G401 (cell line): ENCODE measurements around the gene TRIM26. TPM values are rescaled to one million over a fixed set of nuclear protein-coding genes. Genes with fewer than 3 reads are reported as not detected.
A peak's percentile ranks its signal among the peaks of the same experiment; 100 is the strongest.

Experiments used
- DNase-seq: peaks from one replicate; pipeline ENCODE4 v3.0.0-alpha.2; 2015; ENCODE audit warnings: low spot score
- in situ Hi-C: cut with HindIII; loops from 2 replicates; pipeline ENCODE4 v1.10.0; 2016; ENCODE audit warnings: low sequenced_read_pairs, mixed read lengths
- total RNA-seq: library from RNA; depleted of rRNA; stranded (reverse); fragments of >200 nt; shearing (Covaris generic); gene quantifications from 2 replicates; pipeline ENCODE4 v1.2.3, GENCODE V29; 2014

The TRIM26 gene
- total RNA-seq, 1 experiment from 2014 or later: 61.2 TPM

DNA sequence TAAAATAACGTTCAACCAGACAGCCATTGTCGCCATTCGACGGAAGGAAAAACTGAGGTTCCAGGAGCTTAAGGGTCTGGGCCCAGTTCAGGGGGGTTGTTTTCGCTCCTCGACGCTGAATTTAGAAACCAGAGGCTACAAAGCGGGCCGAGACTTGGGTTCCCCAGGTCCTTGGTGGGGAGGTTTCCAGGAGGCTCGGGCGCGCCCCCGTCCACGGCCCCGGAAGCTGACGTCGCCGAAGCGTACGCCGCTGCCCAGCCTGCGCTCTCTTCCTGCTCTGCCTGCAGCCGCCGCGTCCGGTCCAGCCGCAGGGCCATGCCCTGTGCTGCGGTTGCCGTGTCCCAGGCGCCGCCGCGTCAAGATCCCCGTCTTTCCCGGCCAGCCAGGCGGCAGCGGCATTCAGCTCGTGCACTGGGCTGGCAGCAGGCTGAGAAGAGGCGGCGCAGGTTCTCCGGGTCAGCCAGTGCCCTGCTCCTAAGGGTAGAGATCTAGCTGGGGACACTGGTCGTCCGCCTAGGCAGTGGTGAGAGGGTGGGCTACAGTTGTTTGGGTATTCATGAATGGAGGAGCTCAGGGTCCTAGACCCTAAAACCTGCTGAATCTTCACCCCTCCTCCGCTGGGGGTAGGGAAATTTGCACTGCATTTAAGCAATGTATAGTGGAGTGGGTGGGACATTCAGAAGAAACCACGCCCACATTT is 901 bp upstream of the TRIM26 start:
- in situ Hi-C loops: no loop called here
- peak; percentile 81 for DNase-seq

DNA sequence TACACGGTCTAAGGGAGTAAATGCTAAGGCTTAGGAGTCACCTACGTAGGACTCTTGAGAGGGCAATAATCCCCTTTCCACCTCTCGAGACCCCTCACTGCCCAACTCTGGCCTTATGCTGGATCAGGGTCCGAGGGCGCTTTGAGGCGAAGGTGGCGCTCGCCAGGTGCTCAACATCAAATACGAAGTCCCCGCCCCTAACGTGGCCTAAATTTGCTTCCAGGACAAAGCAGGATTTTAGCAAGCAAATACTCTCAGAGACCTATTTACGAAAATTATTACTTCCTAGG is 406 bp upstream of the TRIM26 start:
- DNase-seq: no peak
- in situ Hi-C loops: no loop called here

DNA sequence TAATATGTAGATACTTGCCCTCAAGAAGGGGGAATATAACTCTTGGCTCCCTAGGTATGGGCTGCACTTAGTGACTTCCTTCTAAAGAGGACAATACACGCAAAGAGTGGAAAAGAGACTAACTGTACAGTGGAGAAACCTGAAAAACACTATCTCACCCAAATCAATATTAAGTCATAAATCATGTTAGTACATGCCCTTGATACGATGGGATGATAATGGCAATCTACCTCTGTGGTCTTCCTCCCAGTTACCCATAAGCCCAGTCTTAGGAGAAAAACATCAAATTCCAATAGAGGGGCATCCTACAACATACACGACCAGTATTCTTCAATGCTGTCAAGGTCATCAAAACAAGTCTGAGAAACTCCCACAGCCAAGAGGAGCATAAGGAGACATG is 1.3 kb downstream of the TRIM26 start:
- no peak for DNase-seq
- in situ Hi-C loops: no loop called here

DNA sequence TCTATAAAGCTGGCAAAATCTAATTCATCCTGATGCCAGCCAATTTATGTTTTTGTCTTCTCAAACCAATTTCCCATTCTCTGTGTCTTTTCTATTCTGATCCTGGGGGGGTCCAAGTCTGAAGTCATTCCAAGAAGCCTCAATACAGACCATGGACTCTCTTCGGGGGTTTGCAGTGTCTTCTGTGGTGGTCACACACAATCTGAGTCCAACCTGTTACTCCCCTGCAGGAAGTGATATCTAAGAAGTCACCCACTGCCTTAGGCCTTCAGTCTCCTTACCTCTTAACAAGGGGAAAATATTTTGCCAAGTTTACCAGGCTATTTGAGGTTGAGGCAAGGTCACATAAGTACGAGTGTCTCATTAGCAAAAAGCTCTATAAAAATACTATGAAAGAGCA is 1.9 kb downstream of the TRIM26 start:
- in situ Hi-C loops: no loop called here
- no peak for DNase-seq

DNA sequence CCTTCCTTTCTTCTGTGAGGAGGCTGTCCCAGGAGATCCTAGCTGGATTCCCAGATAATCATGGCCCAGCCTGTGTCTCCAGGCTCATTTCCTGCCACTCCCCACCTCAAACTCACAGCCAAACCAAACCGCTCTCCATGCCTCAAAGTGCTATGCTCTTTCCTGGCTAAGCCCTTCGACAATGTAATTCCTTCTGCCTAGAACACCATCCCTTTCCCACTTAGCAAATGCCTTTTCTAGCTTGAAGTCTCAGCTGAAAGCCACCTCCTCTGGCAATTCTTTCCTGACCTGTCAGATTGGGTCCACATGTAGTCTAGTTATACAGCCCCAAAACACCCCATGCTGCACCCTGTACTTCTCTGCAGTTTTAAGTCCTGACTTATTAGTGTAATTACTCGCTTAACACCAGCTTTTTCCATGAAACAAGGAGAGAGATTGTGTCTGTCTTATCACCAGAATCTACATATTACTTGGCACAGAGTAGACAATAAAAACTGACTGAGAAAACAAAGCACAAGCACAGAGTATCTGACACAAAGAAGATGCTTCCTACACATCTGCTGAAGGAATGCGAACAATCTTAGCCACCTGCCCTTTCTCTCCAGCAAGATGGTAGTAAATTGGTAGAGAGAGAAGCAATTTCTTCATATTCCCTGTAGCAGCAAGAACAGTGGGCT is 5.4 kb downstream of the TRIM26 start:
- in situ Hi-C loops: no loop called here
- DNase-seq: no peak

DNA sequence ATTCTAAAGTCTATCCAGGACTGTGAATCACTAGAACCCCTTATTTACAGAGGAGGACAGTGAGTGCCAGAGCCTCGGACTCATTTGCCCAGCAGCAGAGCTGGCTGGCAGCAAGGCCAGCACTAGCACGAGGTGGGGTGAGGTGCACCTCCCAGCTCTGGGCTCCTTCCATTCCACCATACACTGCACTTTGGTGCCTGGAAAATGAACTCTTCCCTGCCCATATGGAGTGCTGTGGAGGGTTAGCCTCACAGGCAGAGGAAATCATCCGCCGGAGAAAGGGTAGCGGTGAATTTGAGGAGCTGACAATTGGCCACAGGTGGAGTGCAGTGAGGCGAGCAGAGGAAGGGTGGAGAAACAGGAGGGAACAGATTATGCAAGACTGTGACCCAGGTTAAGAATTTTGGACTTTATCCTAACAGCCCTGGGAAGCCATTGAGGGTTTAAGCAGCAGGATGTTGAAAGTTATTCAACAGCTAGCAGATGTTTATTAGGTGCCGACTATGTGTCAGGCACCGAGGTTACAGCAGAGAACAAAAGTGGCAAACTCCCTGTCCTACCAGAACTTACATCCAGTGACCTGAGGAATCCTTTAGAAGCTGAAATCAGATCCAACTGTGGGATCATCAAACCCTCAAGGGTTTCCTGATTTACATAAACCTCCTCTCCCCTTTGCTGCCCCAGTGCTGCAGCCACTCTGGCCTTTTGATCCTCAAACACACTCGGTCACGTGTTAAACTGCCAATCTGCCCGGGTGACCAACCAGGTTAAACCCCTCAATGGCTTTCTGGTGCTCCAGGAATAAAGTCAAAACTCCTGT is 6.2 kb downstream of the TRIM26 start:
- in situ Hi-C loops: no loop called here
- DNase-seq: no peak

DNA sequence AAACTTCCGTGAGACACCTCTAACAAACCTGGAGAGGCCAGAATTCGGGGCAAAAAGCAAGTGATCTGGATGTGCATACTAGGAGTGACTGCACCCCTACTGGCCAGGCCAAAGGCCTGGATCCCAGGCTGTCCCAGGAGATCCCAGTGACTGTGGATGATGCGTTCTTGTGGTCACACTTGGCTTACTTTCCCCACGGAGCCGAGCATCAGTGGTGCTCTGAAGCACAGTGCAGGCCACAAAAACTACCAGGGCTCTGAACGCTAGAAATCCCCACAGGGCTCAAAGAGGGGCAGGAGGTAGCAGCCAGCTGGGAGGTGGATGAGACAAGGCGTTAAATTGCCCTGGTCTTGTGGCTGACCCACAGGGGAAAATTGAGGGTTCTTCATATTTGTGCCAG is 7.1 kb downstream of the TRIM26 start:
- in situ Hi-C loops: no loop called here
- no peak for DNase-seq

DNA sequence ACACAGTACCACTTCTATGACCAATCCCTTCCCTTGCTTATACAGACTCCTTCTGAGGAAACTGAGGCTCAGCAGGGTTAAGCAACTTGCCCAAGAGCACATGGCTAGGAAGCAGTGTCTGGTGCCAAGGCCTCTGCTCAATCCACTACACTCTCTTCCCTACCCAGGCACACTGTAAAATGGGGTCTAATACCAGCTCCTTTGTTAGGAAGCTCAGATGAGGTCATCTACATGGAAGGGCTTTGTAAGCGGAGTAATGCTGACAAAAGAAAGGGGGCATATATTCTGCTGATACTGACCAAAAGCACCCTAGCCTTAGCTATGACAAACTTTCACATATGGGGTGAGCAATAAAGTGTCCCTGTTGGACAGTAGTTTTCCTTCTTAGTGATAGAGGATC is 9.1 kb downstream of the TRIM26 start:
- no peak for DNase-seq
- in situ Hi-C loops: no loop called here

DNA sequence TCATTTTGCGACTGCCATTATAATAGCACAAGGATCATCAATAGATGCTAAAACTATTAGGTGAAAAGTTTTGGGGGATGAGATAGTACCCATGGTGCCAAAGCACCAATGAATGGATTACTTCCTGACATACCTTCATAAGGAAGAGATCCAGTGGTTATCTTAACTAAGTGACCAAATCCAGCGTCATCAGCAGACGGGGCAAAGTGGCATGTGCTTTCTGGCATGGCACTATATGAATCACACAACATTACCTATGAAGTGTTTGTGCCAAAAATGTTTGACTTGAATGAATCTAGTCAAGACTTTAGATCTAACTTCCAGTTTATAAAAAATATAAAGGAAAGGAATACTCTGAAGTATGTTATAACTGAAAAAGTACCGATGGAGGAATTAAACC is 10.8 kb downstream of the TRIM26 start:
- in situ Hi-C loops: no loop called here
- DNase-seq: no peak

DNA sequence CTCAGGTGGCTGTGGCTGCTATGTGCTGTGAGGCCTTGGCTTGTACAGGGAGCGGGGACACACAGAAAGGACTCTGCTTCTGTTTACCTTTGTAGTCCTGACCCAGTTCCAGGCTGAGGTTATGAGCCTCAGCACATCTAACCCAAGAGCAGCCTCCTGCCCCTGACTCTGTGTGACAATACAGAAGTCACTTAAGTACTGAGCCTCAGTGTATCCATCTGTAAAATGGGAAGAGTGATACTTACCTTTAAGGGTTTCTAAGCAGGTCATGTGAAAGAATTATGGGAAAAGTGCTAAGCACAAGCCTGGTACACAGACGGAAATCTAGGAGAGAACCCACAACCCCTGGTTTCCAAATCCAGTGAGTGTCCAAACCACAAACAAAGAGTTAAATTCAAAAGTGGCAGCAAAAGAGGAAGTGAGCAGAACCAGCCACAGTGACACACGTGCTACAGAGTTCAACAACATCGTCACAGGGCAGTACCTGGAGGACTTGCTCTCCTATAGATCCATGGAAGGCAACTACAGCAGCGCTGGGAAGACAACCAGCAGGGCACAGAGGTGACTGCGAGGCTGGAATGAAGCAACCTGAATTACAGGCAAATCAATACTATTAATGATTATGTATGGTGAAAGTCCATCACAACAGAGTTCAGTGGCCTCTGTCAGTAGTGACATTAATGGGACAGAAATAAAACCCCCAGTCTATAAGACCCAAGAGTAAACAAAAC is 12.5 kb downstream of the TRIM26 start:
- in situ Hi-C loops: no loop called here
- DNase-seq: no peak

DNA sequence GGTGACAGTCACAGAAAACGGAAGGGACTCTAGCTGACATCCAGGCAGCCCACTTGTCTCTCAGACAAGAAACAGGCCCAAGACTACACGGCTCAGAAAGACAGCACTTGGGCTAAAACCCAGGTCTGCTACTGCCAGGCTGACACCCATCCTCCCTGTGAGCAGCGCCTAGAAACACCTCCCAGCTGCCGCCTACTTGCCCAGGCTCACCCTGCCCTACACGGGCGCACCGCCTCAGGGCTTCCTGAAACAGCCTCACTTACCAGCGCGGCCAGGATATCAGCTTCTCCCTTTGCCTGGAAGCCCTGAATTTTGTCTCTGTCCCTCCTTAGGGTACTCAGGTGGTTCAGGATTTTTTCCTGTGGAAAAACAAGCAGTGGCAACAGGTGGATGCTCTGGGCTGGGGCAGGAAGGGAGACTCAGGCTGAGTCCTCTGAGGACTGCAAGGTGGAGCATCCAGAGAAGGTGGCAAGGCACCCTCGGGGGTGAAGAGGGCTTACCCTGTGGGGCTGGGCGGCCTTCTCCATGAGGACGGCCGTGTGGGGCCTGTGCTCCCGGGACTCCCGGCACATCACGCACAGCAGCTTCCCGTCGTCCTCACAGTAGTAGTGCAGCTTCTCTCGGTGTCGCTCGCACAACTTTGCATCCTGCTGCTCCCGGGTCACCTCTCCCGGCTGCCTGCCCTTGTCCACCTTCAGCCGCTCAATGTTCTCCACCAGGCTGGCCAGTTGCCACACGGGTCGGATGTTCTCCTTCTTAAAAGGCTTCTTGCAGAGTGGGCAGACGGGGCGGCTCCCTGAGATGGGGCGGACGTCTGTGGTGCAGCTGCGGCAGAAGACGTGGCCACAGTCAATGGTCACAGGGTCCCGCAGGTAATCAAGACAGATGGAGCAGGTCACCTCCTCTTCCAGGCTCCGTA is 14.8 kb downstream of the TRIM26 start:
- in situ Hi-C loops: no loop called here
- no peak for DNase-seq

DNA sequence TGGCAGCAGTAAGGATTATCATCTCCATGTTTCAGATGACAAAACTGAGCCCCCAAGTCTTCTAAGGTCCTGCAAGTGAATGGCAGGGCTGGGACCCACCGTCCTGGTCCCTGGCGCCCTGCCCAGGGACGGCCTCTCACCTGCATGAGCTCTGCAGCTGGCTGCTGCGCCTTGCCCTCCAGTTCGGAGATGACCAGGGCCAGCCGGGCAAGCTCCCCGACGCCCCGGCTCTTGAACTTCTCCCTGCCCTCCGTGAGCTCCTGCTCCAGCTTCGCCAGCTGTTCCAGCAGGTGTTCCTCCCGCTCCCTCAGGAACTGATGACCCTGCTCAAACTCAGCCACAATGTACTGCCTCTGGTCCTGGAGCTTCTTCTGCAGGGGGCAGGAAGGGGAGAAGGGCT is 16.8 kb downstream of the TRIM26 start:
- DNase-seq: no peak
- in situ Hi-C loops: no loop called here

DNA sequence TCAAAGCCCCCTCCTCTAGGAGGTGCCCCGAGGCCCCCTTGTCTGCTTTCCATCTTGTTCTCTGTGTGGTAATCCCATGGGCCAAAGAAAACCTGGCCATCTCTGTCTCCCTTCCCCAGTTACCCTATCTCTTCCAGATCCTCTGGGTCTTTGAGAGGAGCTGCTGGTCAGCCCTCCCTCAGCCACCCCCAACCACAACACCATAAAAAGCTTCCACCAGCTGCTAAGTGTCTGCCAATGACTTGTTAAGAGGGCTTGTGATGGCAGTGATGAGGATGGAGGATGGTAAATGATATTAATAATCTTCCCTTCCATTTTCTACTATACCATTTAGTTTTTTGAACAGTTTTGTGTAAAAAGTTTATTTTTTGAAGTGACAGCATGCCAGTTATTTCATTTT is 17.3 kb downstream of the TRIM26 start:
- DNase-seq: no peak
- in situ Hi-C loops: no loop called here

DNA sequence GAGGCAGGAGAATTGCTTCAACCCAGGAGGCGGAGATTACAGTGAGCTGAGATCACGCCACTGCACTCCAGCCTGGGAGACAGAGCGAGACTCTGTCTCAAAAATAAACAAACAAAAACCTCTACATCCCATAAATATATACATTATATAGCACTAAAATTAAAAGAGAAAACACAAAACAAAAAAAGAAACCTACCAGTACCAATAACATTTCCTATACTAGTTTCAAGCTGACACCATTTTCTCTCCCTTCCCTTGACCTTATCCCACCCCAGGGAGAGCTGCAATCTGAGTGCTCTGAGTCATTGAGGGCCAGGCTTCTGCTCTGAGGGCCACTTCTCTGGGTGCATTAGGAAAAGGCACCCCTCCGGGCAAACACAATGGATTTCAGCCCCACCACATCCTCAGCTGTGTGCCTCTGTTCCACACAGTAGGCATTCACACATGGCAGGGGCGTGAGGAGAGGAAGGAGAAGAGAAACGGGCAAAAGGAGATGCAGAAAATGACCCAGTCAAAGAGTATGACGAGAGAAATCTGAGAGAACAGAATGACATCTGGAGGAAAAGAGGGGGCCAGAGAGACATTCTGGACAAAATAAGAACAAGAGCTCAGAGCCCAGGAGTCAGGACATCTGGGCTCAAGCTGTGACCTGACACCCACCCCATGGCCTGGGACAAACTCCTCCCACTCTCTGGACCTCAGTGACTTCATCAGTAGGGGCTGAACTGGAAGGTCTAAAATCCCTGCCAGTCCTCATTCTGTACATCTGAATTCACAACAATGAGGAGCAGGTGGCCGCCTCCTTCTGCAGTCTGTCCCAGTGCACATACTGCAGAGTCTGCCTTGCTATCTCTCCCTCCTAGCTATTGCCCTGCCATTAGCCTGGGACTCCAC is 18.2 kb downstream of the TRIM26 start:
- DNase-seq: no peak
- in situ Hi-C loops: no loop called here

DNA sequence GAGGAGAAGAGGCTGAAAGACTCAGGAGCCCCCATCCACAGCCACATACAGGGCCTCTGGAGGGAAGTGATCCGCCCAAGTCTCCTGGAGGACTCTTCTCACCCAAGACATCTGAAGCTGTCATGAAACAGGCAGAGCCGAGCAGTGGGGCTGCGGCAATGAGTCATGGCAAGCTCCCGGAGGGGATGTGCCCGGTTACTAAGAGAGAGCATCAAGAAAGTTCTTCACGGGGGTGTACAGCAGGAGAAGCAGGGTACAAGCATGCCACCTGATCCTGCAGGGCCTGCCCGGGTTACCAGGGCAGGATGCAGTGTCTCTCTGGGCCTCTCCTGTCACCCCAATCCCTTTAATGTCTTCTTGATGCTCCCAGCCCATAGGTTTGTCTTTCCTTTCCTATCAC is 21.1 kb downstream of the TRIM26 start:
- in situ Hi-C loops: no loop called here

DNA sequence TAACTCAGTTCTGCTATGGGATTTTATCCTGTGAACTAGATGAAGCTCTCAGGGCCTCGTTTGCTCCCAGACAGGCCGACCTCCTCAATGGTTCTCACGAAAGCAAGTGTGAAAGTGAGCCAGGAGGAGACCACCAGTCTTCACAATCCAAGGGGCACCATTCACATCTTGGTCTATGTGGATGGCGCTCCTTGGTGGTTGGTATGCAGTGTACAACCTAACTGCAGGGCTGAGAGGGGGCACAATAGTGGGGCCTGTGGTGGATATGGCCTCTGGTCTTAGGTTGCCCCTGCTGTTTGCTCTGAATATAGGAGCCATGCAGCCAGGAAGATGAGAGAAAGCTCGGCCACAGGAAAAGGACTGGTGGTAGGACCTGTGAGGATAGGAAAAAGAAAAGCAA is 24.7 kb downstream of the TRIM26 start:
- in situ Hi-C loops: no loop called here

More for the DNA sequence above, 21.1 kb downstream of the TRIM26 start:
- no peak for DNase-seq

DNA sequence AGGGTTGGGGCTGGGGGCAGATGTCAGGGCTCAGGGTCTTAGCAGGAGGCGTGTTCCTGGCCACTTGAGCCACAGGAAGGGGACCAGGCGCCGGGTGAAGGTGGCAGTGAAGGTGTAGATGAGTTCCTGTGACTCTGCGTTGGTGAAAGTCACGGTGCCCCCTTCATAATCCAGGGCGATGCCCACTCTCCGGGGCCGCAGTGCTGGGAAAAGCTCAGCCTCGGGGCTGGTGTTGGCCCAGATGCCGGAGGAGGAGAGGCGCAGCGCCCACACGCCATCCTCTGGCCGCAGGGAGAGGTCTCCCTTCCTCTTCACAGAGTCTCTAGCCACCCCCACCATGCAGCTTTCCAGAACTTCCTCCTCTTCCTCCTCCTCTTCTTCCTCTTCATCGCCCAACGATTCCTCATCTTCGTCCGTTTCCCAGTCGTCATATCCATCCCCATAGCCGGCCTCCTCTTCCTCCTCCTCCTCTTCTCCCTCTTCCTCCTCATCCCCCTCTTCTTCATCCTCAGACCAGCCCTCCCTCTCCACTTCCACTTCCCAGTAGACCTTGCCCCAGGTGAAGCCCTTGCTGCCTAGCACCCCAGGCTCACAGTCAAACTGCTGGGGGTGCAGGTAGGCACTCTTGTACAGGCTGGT is 27.2 kb downstream of the TRIM26 start:
- no peak for DNase-seq
- in situ Hi-C loops: no loop called here

More for the DNA sequence above, 24.7 kb downstream of the TRIM26 start:
- no peak for DNase-seq
